ENCODE measurements around the gene ARMCX1.
"Not testable (repeated sequence)": the region's sequence is repeated elsewhere in the genome, so short reads cannot be mapped to it uniquely, and the experiment has no call there.

Gene ARMCX1

DNA sequence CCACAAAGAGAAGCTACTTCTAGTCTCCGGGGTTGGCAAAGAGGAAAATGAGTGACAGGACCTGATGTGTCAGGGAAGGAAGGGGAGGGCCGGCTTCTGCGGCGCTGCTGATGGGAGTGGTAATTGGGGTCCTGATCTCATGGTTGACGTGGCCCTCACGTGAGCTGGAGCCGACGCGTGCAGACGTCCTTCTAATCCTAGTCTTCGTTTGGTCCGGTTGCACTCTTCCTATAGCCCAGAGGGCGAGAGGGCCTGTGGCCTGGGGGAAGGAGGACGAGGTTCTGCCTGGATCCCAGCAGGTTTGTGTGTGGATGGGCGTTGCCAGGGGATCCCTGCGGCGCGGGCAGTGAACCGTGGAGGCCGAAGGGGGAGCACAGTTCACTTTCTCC, at the start of gene ARMCX1:
ARMCX1 (plus strand) TSS at position 186 of the 389 bp plus-strand sequence. CDS start 2,384 bp downstream, outside the sequence.
- DNase-seq (ENCODE audit: low read depth in 1 of 2, low spot score in 1 of 2): no peak

GRCh38 chrX:101502929-101503328, 47.4 kb upstream of the ARMCX1 start:
- not testable (repeated sequence) for DNase-seq (ENCODE audit: low read depth in 1 of 2, low spot score in 1 of 2)

DNA sequence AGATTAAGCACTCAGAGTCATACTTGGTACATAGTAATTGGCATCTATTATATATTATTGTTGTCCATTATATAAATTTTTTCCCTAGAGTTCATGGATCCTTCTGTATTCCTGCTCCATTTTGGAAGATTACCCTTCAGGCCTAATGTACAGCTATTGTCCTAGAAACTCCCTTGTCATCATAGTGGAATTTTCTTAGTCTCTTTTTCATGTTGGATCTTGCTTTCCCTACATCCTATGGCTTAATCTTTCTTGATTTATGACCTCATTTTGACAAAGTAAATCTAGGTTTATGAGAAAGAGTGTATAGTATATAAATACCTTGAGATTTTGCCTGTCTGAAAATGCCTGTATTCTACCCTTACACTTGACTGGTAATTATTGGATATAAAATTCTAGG, 43.0 kb upstream of the ARMCX1 start:
- no peak for DNase-seq (ENCODE audit: low read depth in 1 of 2, low spot score in 1 of 2)

DNA sequence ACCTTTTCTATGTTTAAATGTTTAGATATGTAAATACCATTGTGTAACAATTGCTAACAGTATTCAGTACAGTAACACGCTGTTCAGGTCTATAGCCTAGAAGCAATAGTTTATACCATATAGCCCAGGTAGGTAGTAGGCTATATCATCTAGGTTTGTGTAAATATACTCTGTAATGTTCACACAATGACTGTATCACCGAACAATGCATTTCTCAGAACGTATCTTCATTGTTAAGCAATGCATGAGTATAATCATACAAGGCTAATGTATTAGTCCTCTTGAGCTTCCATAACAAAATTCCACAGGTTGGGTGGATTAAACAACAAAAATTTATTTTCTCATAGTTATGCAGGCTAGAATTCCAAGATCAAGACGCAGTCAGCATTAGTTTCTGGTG, 42.4 kb upstream of the ARMCX1 start:
- DNase-seq (ENCODE audit: low read depth in 1 of 2, low spot score in 1 of 2): no peak

GRCh38 chrX:101530944-101531343, 19.4 kb upstream of the ARMCX1 start:
- no peak for DNase-seq (ENCODE audit: low read depth in 1 of 2, low spot score in 1 of 2)

DNA sequence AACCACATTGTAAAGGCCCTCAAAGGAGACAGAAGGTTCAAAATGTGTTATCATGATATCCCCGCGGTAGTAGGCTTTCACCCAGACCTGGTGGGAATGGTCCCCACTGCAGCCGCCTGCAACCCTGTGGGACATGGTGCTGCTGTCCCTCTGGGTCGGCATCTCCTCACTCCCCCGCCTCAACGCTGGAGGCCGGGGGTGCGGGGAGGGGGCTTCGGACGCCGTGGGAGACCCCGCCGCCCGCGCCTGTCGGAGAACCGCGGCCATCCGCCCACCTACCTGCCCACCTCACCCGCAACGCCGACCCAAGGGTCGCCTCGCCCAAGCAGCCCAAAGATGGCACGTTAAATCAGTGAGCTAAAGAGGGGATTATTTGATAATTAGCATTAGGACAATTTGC, 11.2 kb upstream of the ARMCX1 start:
- no peak for DNase-seq (ENCODE audit: low read depth in 1 of 2, low spot score in 1 of 2)

DNA sequence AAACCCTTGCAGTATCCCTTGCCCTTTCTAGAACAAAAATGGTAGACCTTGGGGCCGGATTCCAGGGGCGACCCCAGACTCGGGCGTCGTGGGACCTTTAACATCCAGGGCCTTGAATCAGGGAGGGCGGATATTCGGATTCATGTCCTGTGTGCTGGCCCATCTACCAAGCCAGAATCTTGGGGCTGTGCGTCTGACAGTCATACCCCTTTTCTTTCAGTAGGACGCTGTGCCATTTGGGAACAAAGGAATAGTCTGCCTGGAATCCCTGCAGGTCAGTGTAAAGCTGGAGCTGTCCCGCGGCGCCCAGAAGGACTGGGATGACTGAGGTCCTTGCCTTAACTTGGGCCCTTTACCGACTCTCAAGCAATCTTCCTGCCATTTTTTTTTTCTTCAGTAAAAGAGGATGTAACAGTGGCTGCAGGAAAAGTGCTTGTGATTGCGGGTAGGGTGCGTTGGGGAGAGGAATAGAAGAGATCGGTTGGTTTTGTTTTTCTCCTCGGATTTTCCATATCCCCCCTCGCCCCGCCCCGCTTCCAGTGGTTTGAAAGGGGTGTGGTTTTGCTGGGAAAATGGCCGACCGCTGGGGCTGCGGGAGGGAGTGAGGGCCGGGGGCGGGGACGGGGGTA, 518 bp downstream of the ARMCX1 start:
- no peak for DNase-seq (ENCODE audit: low read depth in 1 of 2, low spot score in 1 of 2)

DNA sequence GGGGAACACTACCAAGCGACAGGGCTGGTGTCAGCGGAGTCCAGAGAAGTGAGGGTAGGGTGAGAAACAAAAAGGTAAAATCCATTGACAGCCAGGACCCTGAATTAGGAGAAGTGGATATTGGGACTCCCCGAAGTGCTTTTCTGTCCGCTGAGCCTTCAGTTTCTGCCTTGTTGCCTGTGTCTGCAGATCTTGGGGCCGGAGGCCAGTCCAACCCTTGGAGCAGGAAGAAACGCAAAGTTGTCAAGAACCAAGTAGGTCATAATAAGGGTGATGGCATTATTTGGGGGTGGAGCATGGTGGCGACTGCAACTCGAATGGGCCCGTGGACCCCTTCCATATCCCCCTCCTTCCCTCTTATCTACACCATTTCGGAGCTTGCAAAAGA, 1.0 kb downstream of the ARMCX1 start:
- no peak for DNase-seq (ENCODE audit: low read depth in 1 of 2, low spot score in 1 of 2)

GRCh38 chrX:101552714-101553113, 2.4 kb downstream of the ARMCX1 start:
- no peak for DNase-seq (ENCODE audit: low read depth in 1 of 2, low spot score in 1 of 2)

- no peak for DNase-seq (ENCODE audit: low read depth in 1 of 2, low spot score in 1 of 2)
Measured at GRCh38 chrX:101564651-101565050, 14.3 kb downstream of the ARMCX1 start.

- no peak for DNase-seq (ENCODE audit: low read depth in 1 of 2, low spot score in 1 of 2)
Measured at GRCh38 chrX:101595739-101596419, 45.5 kb downstream of the ARMCX1 start.

GRCh38 chrX:101599592-101599991, 49.2 kb downstream of the ARMCX1 start:
- DNase-seq (ENCODE audit: low read depth in 1 of 2, low spot score in 1 of 2): not testable (repeated sequence)

DNA sequence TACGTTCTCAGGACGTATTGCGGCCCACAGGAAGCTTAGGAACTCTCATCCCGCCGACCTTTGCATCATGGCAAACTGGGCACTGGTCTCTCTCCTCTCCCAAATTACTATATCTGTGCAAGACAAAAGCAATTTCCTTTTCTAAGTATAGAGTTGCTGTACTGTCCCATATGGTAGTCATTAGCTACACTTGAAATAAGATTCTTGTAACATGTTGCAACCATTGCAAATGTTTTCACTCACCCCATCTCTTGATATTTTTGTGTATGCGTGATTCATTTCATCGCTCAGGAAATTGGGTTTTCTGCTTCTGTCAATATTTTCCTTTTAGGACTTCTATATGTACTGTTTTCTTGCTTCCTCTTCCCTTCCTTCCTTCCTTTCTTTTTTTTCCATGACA, 51.7 kb downstream of the ARMCX1 start:
- DNase-seq (ENCODE audit: low read depth in 1 of 2, low spot score in 1 of 2): no peak

Data from activated T-helper 1 cell treated with anti-CD3 and anti-CD28 coated beads, Interleukin-2, amount 50 U/mL, for 16 hours (primary cell).